Endodermal cell (in vitro differentiated cells): Measurements from ENCODE around the gene ARPC1B. TPM values are rescaled to one million over a fixed set of nuclear protein-coding genes. Genes with fewer than 3 reads are reported as not detected.

ENCODE experiments used
- DNase-seq: peaks from one replicate; pipeline ENCODE4 v3.0.0-alpha.2; 2017
- H3K27ac ChIP-seq: 2 replicates; pipeline ENCODE4 v1.5.1; 2013; ENCODE audit warnings: mild to moderate bottlenecking, low read depth, low read length, moderate library complexity
- H3K27me3 ChIP-seq: 2 replicates; pipeline ENCODE4 v1.6.1; 2013; ENCODE audit warnings: mild to moderate bottlenecking, low read length, moderate library complexity; ENCODE audit not compliant: insufficient read depth, control insufficient read depth, poor library complexity, severe bottlenecking
- H3K36me3 ChIP-seq: 2 replicates; pipeline ENCODE4 v1.7.0; 2013; ENCODE audit warnings: mild to moderate bottlenecking, low read length, moderate library complexity; ENCODE audit not compliant: control insufficient read depth, insufficient read depth
- H3K4me1 ChIP-seq: one replicate; pipeline ENCODE4 v1.7.0; 2013; ENCODE audit warnings: low read length; ENCODE audit not compliant: control insufficient read depth, insufficient read depth
- H3K4me3 ChIP-seq: 2 replicates; pipeline ENCODE4 v1.5.1; 2013; ENCODE audit warnings: mild to moderate bottlenecking, low read length, moderate library complexity
- H3K9ac ChIP-seq: 2 replicates; pipeline ENCODE4 v1.6.1; 2013; ENCODE audit warnings: mild to moderate bottlenecking, low read length, moderate library complexity; ENCODE audit not compliant: poor library complexity, severe bottlenecking; ENCODE audit errors: extremely low read depth
- H3K9me3 ChIP-seq: 2 replicates; pipeline ENCODE4 v1.6.1; 2013; ENCODE audit warnings: mild to moderate bottlenecking, low read length, moderate library complexity; ENCODE audit not compliant: control insufficient read depth
- H3K27ac Mint-ChIP-seq: 2 replicates; pipeline ENCODE4 v1.8.0; 2020; ENCODE audit warnings: mixed read lengths
- H3K27me3 Mint-ChIP-seq: 2 replicates; pipeline ENCODE4 v1.8.0; 2021; ENCODE audit warnings: mild to moderate bottlenecking, mixed read lengths; ENCODE audit not compliant: insufficient read depth
- H3K36me3 Mint-ChIP-seq: 2 replicates; pipeline ENCODE4 v1.8.0; 2020; ENCODE audit warnings: low read depth, mixed read lengths
- H3K4me1 Mint-ChIP-seq: 2 replicates; pipeline ENCODE4 v1.8.0; 2020; ENCODE audit warnings: mixed read lengths
- H3K4me3 Mint-ChIP-seq: 2 replicates; pipeline ENCODE4 v1.8.0; 2020; ENCODE audit warnings: mild to moderate bottlenecking, moderate library complexity, mixed read lengths
- H3K9me3 Mint-ChIP-seq: 2 replicates; pipeline ENCODE4 v1.8.0; 2020; ENCODE audit warnings: mild to moderate bottlenecking, mixed read lengths
- WGBS, 2 experiments: methylation state at CpG; one replicate each; pipeline versions ENCODE4 v1.1.5 to v1.1.7; 2013; ENCODE audit warnings: missing lambda C conversion rate in 2 of 2, mixed read lengths in 1 of 2; ENCODE audit not compliant: insufficient coverage in 1 of 2, insufficient read length in 1 of 2; 5-methylcytosine and 5-hydroxymethylcytosine counted together
- total RNA-seq, 2 donors: library from RNA; stranded (reverse); fragmentation: NEBNext Ultra II Directional in 1 of 2; extraction: Animal tissue kit (Norgen Biotek cat#: 25700) in 1 of 2; gene quantifications; 2 replicates in 1 of 2; 3 replicates in 1 of 2; pipeline ENCODE4 v1.2.1, GENCODE V29; 2021
- TF ChIP-seq, protein P1 (sequence below): fragments of 200-600 bp; sonication (generic); conservative IDR thresholded peaks from 2 replicates; pipeline ENCODE4 v1.5.0; 2021; ENCODE audit warnings: antibody characterized with exemption, mild to moderate bottlenecking

ARPC1B gene
- total RNA-seq, 2 donors from 2014 or later: 53.3 to 73.9 TPM

DNA sequence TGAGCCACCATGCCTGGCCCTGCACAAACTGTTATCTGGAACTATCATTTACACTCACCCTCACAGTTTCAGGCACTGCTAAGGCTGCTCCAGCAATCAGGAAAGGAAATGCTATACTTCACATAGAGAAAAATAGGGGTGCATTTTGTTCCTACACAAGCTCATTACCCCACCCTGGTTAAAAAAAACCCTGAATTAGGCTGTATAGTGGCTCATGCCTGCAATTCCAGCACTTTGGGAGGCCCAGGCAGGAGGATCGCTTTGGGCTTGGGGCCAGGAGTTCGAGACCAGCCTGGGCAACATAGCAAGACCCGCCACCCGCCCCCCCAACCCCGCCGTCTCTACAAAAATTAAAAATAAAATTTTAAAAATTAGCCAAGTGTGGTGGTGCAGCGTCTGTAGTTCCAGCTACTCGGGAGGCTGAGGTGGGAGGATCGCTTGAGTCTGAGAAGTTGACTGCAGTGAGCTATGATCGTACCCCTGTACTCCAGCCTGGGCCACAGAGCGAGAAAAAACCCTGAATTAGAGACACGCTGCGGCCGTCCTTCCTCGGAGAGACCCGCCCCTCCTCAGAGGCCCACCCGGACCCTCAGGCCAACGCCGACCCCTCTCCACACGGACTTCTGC, 63.5 kb downstream of the ARPC1B start:
- TF ChIP-seq, protein P1, sequence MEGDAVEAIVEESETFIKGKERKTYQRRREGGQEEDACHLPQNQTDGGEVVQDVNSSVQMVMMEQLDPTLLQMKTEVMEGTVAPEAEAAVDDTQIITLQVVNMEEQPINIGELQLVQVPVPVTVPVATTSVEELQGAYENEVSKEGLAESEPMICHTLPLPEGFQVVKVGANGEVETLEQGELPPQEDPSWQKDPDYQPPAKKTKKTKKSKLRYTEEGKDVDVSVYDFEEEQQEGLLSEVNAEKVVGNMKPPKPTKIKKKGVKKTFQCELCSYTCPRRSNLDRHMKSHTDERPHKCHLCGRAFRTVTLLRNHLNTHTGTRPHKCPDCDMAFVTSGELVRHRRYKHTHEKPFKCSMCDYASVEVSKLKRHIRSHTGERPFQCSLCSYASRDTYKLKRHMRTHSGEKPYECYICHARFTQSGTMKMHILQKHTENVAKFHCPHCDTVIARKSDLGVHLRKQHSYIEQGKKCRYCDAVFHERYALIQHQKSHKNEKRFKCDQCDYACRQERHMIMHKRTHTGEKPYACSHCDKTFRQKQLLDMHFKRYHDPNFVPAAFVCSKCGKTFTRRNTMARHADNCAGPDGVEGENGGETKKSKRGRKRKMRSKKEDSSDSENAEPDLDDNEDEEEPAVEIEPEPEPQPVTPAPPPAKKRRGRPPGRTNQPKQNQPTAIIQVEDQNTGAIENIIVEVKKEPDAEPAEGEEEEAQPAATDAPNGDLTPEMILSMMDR: no peak
- WGBS, 2 experiments: 21% methylated on average over 10 to 18 of the region's 20 CpGs

DNA sequence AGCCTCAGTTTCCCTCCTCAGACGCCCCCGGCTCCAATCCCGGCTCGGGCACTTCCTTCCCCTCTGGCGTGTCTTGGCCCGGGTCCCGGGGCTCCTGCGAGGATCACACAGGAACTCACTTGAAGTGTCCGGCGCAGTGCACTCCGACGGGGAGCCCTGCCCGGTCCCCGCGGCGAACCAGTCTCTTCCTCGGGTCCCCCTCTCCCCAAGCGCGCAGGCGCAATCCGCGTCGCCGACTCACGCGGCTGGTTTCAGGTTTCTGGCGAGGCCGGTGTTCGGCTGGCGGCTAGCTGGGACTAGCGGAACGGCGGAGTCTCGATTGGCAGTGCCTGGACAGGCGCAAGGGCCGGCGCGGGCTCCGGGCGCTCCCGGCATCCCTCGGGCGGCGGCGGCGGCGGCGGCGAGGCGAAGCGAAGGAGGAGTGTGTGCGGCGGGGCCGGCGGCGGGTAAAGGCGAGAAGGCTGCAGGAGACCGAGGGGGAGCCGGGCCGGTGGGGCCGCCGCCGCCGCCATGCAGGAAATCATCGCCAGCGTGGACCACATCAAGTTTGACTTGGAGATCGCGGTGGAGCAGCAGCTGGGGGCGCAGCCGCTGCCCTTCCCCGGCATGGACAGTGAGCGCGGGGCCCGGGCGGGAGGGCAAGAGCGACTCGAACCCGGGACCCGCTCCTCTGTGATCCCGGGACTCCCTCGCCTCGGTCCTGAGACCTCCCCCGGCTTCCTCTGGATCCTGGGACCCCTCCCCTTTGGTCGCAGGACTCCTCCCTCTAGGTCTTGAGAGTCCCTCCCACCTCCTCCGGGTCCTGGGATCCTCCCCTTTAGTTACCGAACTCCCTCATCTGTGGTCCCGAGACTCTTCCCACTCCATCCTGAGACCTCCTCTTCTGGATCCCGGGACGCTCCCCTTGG, 64.3 kb downstream of the ARPC1B start, which contains the start of the genes CPSF4 and PTCD1:
CPSF4 (plus strand) TSS at position 371 of the 908 bp plus-strand sequence; CDS start at position 511, 140 bp downstream.
PTCD1 (minus strand) TSS at position 226 of the 908 bp plus-strand sequence. CDS start 3,556 bp downstream, outside the sequence.
- H3K27me3 ChIP-seq: no peaks in the 10 kb centered on the region
- H3K9ac ChIP-seq: peak within 1 kb of the TSS; percentile 79
- H3K4me3 ChIP-seq: peak within 1 kb of the TSS; percentile 92
- H3K36me3 ChIP-seq: peaks cover 42% of the 10 kb centered on the region
- TF ChIP-seq, protein P1: no peak
- Mint-ChIP-seq H3K9me3 (no peaks in the 10 kb centered on the region), H3K4me1 (peaks cover 9% of the 10 kb centered on the region), H3K27me3 (no peaks in the 10 kb centered on the region), H3K36me3 (peaks cover 36% of the 10 kb centered on the region), H3K27ac (peak within 1 kb of the TSS; percentile 97), H3K4me3 (peak within 1 kb of the TSS; percentile 96)
- WGBS, 2 experiments: 0% methylated on average over 33 to 89 of the region's 89 CpGs
- H3K27ac ChIP-seq: peak within 1 kb of the TSS; percentile 74
- DNase-seq: peak; percentile 99
- peaks cover 2% of the 10 kb centered on the region for H3K4me1 ChIP-seq
- no peaks in the 10 kb centered on the region for H3K9me3 ChIP-seq

More for the DNA sequence above, 63.5 kb downstream of the ARPC1B start:
- DNase-seq: no peak
- Histone ChIP-seq H3K27ac (no peak overlapping the region), H3K4me1 (peaks cover 2% of the 10 kb centered on the region), H3K27me3 (no peaks in the 10 kb centered on the region), H3K9ac (peak overlapping the region; percentile 79), H3K36me3 (peaks cover 42% of the 10 kb centered on the region), H3K9me3 (no peaks in the 10 kb centered on the region), H3K4me3 (peak overlapping the region; percentile 92)
- H3K4me3 Mint-ChIP-seq: peak overlapping the region; percentile 96
- H3K36me3 Mint-ChIP-seq: peaks cover 38% of the 10 kb centered on the region
- H3K4me1 Mint-ChIP-seq: peaks cover 9% of the 10 kb centered on the region
- no peaks in the 10 kb centered on the region for H3K9me3 Mint-ChIP-seq
- H3K27ac Mint-ChIP-seq: peak overlapping the region; percentile 97
- H3K27me3 Mint-ChIP-seq: no peaks in the 10 kb centered on the region

DNA sequence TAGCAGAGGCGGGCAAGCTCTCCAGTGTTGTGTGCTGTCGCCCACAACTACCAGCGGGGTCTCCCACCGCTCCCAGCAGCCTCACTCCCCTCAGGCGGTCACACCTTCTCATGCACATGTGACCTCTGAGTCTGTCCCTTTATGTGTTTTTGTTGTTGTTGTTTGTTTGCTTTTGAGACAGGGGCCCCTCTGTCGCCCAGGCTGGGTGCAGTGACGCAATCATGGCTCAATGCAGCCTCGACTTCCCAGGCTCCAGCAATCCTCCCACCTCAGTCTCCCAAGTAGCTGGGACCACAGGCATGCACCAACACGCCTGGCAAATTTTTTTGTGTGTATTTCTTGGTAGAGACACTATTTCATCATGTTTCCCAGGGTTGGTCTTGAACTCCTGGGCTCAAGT, 65.7 kb downstream of the ARPC1B start:
- peaks cover 37% of the 10 kb centered on the region for H3K36me3 Mint-ChIP-seq
- WGBS, 2 experiments: 72% methylated on average over 9 of the region's 9 CpGs; no CpG with 5 or more reads in 1 of the 2 experiments
- H3K9me3 Mint-ChIP-seq: no peaks in the 10 kb centered on the region
- H3K27ac Mint-ChIP-seq: peak overlapping the region; percentile 92
- H3K27me3 Mint-ChIP-seq: no peaks in the 10 kb centered on the region
- Histone ChIP-seq H3K4me3 (peak overlapping the region; percentile 92), H3K4me1 (peaks cover 2% of the 10 kb centered on the region), H3K27ac (no peak overlapping the region), H3K27me3 (no peaks in the 10 kb centered on the region), H3K36me3 (peaks cover 40% of the 10 kb centered on the region), H3K9me3 (no peaks in the 10 kb centered on the region), H3K9ac (peak overlapping the region; percentile 79)
- TF ChIP-seq, protein P1: no peak
- DNase-seq: no peak
- H3K4me3 Mint-ChIP-seq: peak overlapping the region; percentile 96
- peaks cover 9% of the 10 kb centered on the region for H3K4me1 Mint-ChIP-seq

Other genes starting within 250 kb of the ARPC1B start
- gene SMURF1, start 230.6 kb upstream of the ARPC1B start, total RNA-seq: 10 to 100 TPM; 31.6 to 38.1 TPM
- not detected for gene KPNA7, start 166.6 kb upstream of the ARPC1B start, total RNA-seq
- gene MYH16, start 101.9 kb upstream of the ARPC1B start, total RNA-seq: not detected
- 100 to 1,000 TPM; 150 to 154 TPM for gene ARPC1A, start 48.8 kb upstream of the ARPC1B start, total RNA-seq
- 100 to 1,000 TPM; 147 to 165 TPM for gene PDAP1, start 33.9 kb downstream of the ARPC1B start, total RNA-seq
- gene BUD31, start 34.2 kb downstream of the ARPC1B start, total RNA-seq: 100 to 1,000 TPM; 102 to 117 TPM
- gene PTCD1, start 64.1 kb downstream of the ARPC1B start, total RNA-seq: 10 to 100 TPM; 11.9 to 12.5 TPM
- gene CPSF4, start 64.2 kb downstream of the ARPC1B start, total RNA-seq: 100 to 1,000 TPM in 1 of 2 donors, 10 to 100 TPM in 1; 87.3 to 126 TPM
- 100 to 1,000 TPM; 455 to 472 TPM for gene ATP5MF, start 91.4 kb downstream of the ARPC1B start, total RNA-seq
- gene ZNF789, start 98.2 kb downstream of the ARPC1B start, total RNA-seq: 10 to 100 TPM; 13.7 to 16.5 TPM
- gene ZNF394, start 125.6 kb downstream of the ARPC1B start, total RNA-seq: 10 to 100 TPM; 21.0 to 22.0 TPM
- 10 to 100 TPM; 14.9 to 18.2 TPM for gene ZKSCAN5, start 129.9 kb downstream of the ARPC1B start, total RNA-seq
- gene FAM200A, start 177.4 kb downstream of the ARPC1B start, total RNA-seq: 1 to 10 TPM; 7.7 to 8.3 TPM
- 10 to 100 TPM; 57.0 to 58.2 TPM for gene ZNF655, start 183.9 kb downstream of the ARPC1B start, total RNA-seq
- 1 to 10 TPM in 1 of 2 donors, under 1 TPM in 1; 0.26 to 3.2 TPM for gene TMEM225B, start 223.5 kb downstream of the ARPC1B start, total RNA-seq
- 10 to 100 TPM; 22.2 to 23.1 TPM for gene ZSCAN25, start 242.2 kb downstream of the ARPC1B start, total RNA-seq